GM21526 (cell line): Measurements from ENCODE around the gene PHETA2.
"Not testable (repeated sequence)": the region's sequence is repeated elsewhere in the genome, so short reads cannot be mapped to it uniquely, and the experiment has no call there.

Experiments
- ATAC-seq: cut with Tn5 transposase; IDR thresholded peaks from one replicate; pipeline ENCODE4 v1.9.1; 2021; ENCODE audit warnings: moderate library complexity; ENCODE audit not compliant: unreplicated experiment, low FRiP score

PHETA2 gene

GRCh38 chr22:42091455-42091782, 17.4 kb downstream of the PHETA2 start:
- ATAC-seq: peak; percentile 3

- ATAC-seq: no peak
Measured at GRCh38 chr22:42101199-42101598, 27.2 kb downstream of the PHETA2 start.

- not testable (repeated sequence) for ATAC-seq
Measured at GRCh38 chr22:42104332-42104860, 30.3 kb downstream of the PHETA2 start.

GRCh38 chr22:42108848-42109247, 34.8 kb downstream of the PHETA2 start:
- ATAC-seq: no peak

- no peak for ATAC-seq
Measured at GRCh38 chr22:42111798-42112197, 37.8 kb downstream of the PHETA2 start.

GRCh38 chr22:42112793-42113192, 38.7 kb downstream of the PHETA2 start:
- not testable (repeated sequence) for ATAC-seq

- no peak for ATAC-seq
Measured at GRCh38 chr22:42114721-42115120, 40.7 kb downstream of the PHETA2 start.

GRCh38 chr22:42115420-42115830, 41.4 kb downstream of the PHETA2 start:
- ATAC-seq: not testable (repeated sequence)

GRCh38 chr22:42116848-42117424, 42.9 kb downstream of the PHETA2 start:
- no peak for ATAC-seq

GRCh38 chr22:42120231-42121021, 46.4 kb downstream of the PHETA2 start:
- not testable (repeated sequence) for ATAC-seq

GRCh38 chr22:42123529-42123928, 49.5 kb downstream of the PHETA2 start:
- not testable (repeated sequence) for ATAC-seq

- no peak for ATAC-seq
Measured at GRCh38 chr22:42127606-42128005, 53.6 kb downstream of the PHETA2 start.

- ATAC-seq: not testable (repeated sequence)
Measured at GRCh38 chr22:42128007-42128406, 54.0 kb downstream of the PHETA2 start.
